ENCODE data around the gene MPC1. TPM values are rescaled to one million over a fixed set of nuclear protein-coding genes. Genes with fewer than 3 reads are reported as not detected.

The MPC1 gene
- total and polyA plus RNA-seq, 2 experiments from 2014 or later = 15.5 to 39.4 TPM

Other genes with a start within 250 kb of the MPC1 start
- gene TBXT, start 215.1 kb downstream of the MPC1 start, total RNA-seq (2014; rRNA removed; shearing (Covaris generic)) = 0.39 TPM in 1 of 2 replicates, not detected in the other
- gene TBXT, start 215.1 kb downstream of the MPC1 start, polyA plus RNA-seq (2016; fragmentation: Nextera tagmentation; extraction: Ambion mirVana) = 0.23 and 0.42 TPM in 2 replicates
- 0.08 and 0.24 TPM in 2 replicates for gene PRR18, start 74.5 kb downstream of the MPC1 start, total RNA-seq (2014; rRNA removed; shearing (Covaris generic))
- 0.40 TPM in 1 of 2 replicates, not detected in the other for gene PRR18, start 74.5 kb downstream of the MPC1 start, polyA plus RNA-seq (2016; fragmentation: Nextera tagmentation; extraction: Ambion mirVana)
- 74.7 and 110 TPM in 2 replicates for gene SFT2D1, start 40.4 kb downstream of the MPC1 start, total RNA-seq (2014; rRNA removed; shearing (Covaris generic))
- gene SFT2D1, start 40.4 kb downstream of the MPC1 start, polyA plus RNA-seq (2016; fragmentation: Nextera tagmentation; extraction: Ambion mirVana) = 120 and 135 TPM in 2 replicates
- gene RAMACL, start 203.7 kb upstream of the MPC1 start, total RNA-seq (2014; rRNA removed; shearing (Covaris generic)) = 4.0 and 4.2 TPM in 2 replicates
- gene RAMACL, start 203.7 kb upstream of the MPC1 start, polyA plus RNA-seq (2016; fragmentation: Nextera tagmentation; extraction: Ambion mirVana) = 0.61 and 0.68 TPM in 2 replicates
- gene RPS6KA2, start 244.3 kb upstream of the MPC1 start, total RNA-seq (2014; rRNA removed; shearing (Covaris generic)) = 25.3 and 25.6 TPM in 2 replicates
- 9.4 and 12.5 TPM in 2 replicates for gene RPS6KA2, start 244.3 kb upstream of the MPC1 start, polyA plus RNA-seq (2016; fragmentation: Nextera tagmentation; extraction: Ambion mirVana)

Data from GM23338 (cell line).